Omental fat pad (tissue), 4 donors: ENCODE results near the gene LRRC72. TPM values are rescaled to one million over a fixed set of nuclear protein-coding genes. Genes with fewer than 3 reads are reported as not detected.
"Not testable (repeated sequence)": the region's sequence is repeated elsewhere in the genome, so short reads cannot be mapped to it uniquely, and the experiment has no call there.

Experiments used
- ATAC-seq: fragments of 150-250 bp; one replicate; pipeline ENCODE4 v1.9.1; 2016; ENCODE audit warnings: mild to moderate bottlenecking, moderate library complexity; ENCODE audit not compliant: low FRiP score
- DNase-seq: peaks from one replicate; pipeline ENCODE4 v3.0.0-alpha.2; 2019; ENCODE audit warnings: low spot score
- CTCF ChIP-seq, 3 donors: fragments of 450-650 bp; IDR thresholded peaks; one replicate each; pipeline ENCODE4 v1.5.1; 2016 to 2017; ENCODE audit warnings: antibody characterized with exemption in 3 of 3, mild to moderate bottlenecking in 3 of 3, moderate library complexity in 2 of 3
- total RNA-seq, 4 donors: library from RNA; depleted of rRNA; stranded (reverse); fragments of >200 nt; gene quantifications; one replicate each; pipeline ENCODE4 v1.1.0, GENCODE V29; 2016

The LRRC72 gene
- total RNA-seq, 4 donors from 2014 or later, result not detected

GRCh38 chr7:16524332-16524731, 2.3 kb upstream of the LRRC72 start:
- no peak for ATAC-seq

GRCh38 chr7:16528520-16528919, 1.9 kb downstream of the LRRC72 start:
- no peak for DNase-seq
- ATAC-seq, result no peak
- no peak for TF ChIP-seq CTCF (IDR thresholded peaks at IDR 0.05)

More at GRCh38 chr7:16524332-16524731, 2.3 kb upstream of the LRRC72 start:
- no peak for DNase-seq
- TF ChIP-seq CTCF (IDR thresholded peaks at IDR 0.05), result no peak

GRCh38 chr7:16529697-16530096, 3.1 kb downstream of the LRRC72 start:
- ATAC-seq, result no peak
- DNase-seq, result no peak
- TF ChIP-seq CTCF (IDR thresholded peaks at IDR 0.05), result no peak

- ATAC-seq (no peak), DNase-seq (no peak)
- TF ChIP-seq CTCF (IDR thresholded peaks at IDR 0.05), result no peak
Measured at GRCh38 chr7:16531707-16532106, 5.1 kb downstream of the LRRC72 start.

- DNase-seq (no peak), ATAC-seq (no peak)
- TF ChIP-seq CTCF (IDR thresholded peaks at IDR 0.05), result no peak
Measured at GRCh38 chr7:16532272-16532671, 5.6 kb downstream of the LRRC72 start.

- DNase-seq, result no peak
- TF ChIP-seq CTCF (IDR thresholded peaks at IDR 0.05), result no peak
- no peak for ATAC-seq
Measured at GRCh38 chr7:16535500-16535899, 8.9 kb downstream of the LRRC72 start.

- not testable (repeated sequence) for ATAC-seq
Measured at GRCh38 chr7:16540559-16540958, 13.9 kb downstream of the LRRC72 start.

GRCh38 chr7:16542401-16542800, 15.8 kb downstream of the LRRC72 start:
- DNase-seq (no peak), ATAC-seq (no peak)
- no peak for TF ChIP-seq CTCF (IDR thresholded peaks at IDR 0.05)

More at GRCh38 chr7:16540559-16540958, 13.9 kb downstream of the LRRC72 start:
- not testable (repeated sequence) for DNase-seq
